HG02610 (cell line): Measurements from ENCODE around the gene BRME1.

Experiments used
- ATAC-seq: cut with Tn5 transposase; IDR thresholded peaks from one replicate; pipeline ENCODE4 v1.9.1; 2021; ENCODE audit warnings: mild to moderate bottlenecking, moderate library complexity; ENCODE audit not compliant: unreplicated experiment

Gene BRME1

DNA sequence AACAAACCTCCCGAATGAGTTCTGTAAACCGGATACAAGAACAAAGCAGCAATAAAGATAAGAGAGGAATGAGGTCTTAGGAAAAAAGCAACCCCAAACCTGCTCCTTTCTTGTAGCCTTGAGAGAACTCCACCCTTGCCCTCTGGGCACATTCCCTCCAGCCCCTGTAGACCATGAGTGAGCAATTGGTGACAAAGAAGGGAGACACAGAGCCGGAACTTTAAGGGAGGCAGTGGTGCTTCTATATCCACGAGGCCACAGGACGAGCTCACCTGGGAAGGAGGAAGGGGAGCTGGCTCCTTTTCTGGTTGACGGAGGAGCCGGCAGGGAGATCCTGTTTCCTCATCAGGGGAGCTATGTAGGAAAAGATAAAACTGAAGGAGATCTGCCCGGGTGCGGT, 13.0 kb downstream of the BRME1 start:
- ATAC-seq = no peak

DNA sequence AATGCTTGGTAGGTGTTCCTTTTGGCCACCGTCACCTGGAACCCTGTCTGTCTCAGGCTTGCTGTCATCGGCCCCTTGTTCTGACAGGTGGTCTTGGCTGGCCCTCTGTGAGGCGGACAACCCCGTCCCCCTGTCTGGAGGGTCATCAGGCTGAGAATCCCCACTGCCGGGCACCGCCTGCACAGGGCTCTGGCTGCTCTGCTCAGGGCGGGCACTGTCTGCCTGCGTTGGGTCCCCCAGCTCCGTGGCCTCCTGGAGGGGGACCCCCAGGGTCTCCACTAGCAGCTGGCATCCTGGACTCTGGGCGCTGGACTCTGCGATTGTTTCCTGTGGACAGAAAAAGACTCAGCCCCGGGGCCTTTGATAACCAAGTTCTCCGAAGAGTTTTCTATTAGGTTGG, 15.8 kb downstream of the BRME1 start:
- no peak for ATAC-seq

GRCh38 chr19:13888281-13888680, 17.6 kb downstream of the BRME1 start:
- no peak for ATAC-seq

GRCh38 chr19:13887517-13887916, 18.4 kb downstream of the BRME1 start:
- ATAC-seq = no peak

DNA sequence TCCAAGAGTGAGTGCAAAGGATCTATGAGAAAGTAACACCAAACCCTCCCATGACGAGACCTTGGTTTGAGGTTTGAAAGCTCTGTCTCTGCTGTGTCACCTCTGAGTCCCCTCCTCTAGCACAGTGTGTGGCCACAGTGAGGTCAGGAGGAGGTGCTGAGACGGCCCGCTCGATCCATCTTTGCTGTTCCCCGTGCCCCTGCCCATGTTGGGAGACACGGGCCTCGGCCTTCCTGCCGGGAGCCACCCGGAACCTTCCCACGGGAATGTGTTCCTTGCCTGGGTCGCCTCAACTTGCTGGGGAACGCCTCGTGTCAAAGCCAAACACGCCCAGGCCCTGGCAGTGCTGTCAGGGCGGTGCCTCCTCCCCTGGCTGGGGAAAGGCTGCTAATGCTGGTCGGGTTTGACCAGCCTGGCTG, 18.9 kb downstream of the BRME1 start:
- no peak for ATAC-seq

DNA sequence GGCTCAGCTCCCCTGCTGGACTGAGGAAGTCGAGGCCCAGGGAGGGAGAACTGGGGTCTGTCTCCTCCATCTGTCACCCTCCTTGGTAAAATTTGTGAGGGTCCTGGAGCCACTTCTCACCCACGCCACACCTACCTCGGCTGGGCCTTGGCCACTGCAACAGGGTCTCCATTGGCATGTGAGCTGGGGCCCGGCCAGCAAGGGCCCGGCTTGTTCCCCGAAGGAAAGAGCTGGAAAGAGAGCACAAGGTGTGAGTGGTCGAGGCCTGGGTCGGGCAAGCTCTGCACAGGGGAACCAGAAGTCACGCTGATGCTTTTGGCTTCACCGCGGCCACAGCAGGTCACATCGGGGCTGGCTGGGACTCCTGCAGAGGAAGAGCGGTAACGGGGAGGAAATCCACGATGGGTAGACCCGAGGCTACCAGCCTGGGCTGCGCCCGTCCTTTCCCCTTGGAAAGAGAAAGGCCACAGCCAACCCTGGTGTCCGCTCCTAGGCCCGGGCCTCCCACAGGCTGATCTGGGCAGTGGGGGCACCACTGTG, 20.0 kb downstream of the BRME1 start:
- ATAC-seq = no peak

GRCh38 chr19:13884726-13885591, 21.0 kb downstream of the BRME1 start:
- ATAC-seq = no peak

DNA sequence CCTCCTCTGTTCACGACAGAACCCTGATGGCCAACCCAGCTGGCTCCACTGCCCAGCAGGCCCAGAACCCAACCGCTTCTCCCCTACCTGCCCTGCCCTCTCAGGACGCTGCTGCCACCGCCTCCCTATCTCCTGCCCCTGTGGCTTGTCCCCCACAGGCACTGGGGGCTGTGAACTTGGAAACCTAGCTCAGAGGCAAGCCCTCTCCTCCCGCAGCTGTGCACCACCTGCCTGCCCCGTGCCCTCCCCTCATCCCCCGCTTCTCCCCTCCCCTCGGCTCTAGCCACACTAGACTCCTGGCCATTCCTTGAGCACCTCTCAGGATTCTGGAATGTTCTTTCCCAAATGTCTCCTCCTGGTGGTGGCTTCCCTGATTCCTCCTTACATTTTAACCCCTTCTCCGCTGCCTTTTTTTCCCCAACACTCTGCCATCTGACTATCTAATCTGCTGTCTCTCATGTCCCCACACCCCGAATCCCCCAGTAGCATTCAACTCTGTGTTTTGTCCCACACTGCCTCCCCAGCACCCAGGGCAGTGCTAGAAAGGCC, 22.3 kb downstream of the BRME1 start:
- no peak for ATAC-seq

- no peak for ATAC-seq
Observed at GRCh38 chr19:13882836-13883235, 23.1 kb downstream of the BRME1 start.

DNA sequence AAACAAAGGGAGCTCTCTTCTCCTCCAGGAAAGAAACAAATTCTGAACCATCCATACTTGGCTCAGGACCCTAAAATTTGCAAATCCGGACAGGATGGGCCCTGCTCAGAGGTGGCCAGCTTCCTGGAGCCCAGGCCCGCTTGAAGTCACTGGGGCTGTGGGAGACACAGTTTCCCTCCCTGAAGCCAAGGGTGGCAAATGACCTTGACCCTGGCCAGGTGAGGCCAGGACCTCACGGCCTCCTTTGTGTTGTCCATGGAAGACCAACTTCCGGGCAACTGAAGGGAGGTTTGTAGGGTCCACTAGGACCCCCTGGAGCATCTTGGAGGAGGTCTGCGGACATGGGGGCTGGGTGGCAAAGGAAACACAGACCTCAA, 23.5 kb downstream of the BRME1 start:
- no peak for ATAC-seq

DNA sequence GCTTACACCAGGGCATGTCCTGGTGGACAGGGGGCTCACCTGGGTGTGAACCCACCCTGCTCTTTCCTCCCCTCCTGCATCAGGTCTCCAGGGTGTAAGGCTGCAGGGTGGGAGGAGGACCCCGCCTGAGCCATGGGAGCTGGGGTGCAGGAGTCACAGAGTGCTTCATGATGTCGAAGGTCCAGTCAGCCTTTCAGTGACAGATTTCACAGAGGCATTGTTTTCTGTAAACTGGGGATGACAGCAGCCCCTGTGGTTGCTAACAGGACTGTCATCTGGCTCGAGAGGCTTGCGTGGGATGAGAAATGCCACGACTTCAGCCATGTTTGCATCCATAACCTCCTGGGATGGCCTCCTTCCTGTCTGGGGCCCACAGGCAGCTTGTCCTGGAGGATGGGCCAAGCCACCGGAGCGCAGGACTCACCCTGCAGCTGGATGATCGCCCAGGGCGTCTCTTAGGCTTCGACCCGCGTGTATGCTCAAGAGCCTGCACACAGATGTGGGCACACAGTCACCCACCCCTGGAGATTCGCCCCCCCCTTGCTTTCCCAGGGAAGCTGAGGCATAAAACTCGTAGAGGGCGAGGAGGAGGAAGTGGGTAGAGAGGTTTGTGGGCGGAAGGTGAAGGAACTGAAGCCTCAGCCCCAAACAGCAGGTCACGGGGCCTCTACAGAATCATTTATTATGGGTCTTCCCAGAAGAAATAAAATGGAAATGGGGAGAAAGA, 24.1 kb downstream of the BRME1 start:
- no peak for ATAC-seq

- ATAC-seq = no peak
Observed at GRCh38 chr19:13881251-13881691, 24.6 kb downstream of the BRME1 start.

DNA sequence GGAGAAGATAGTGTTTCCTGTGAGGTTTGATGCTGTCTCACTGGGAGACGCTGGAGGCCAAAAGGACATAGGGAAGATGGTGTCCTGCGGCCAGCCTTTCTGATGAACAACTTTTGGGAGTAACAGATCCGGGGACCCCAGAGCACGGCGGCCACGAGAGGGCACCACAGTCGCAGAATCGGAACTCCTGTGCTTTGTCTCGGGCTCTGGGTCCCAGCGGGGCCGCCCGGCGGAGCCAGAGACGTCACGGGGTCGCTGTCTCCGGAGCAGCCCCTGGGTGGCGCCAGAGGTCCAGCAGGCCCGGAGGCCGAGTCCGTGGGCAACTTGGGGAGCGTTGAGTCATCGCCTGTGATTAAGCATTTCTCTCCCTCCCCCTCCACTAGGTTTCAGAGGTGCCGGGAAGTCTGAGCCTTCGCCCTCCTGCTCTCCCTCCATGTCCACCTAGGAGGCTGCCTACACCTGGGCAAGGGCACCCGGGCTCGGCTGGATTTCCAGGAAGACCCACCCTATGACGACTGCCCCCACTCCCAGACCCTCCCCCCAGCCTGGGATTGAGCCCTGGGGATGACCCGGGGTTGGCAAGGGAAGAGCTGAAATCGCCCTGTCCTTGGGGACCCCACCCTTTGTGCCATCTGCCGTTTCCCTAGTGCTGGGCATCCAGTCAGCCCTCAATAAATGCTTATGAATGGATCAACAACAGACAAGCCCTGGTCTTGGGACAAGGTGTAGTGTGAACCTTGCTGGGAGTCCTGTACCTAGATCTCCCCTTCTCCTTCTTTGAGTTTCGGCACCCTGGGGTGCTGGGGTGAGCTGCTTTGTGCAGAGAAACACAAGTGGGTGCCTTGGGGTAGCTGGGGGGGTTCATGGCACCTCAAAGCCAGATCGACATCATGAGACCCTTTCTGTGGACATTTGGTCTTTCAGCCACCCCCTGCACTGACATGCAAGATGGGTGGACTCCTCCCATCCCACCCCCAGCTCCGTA, 25.6 kb downstream of the BRME1 start:
- peak; percentile 72 for ATAC-seq

DNA sequence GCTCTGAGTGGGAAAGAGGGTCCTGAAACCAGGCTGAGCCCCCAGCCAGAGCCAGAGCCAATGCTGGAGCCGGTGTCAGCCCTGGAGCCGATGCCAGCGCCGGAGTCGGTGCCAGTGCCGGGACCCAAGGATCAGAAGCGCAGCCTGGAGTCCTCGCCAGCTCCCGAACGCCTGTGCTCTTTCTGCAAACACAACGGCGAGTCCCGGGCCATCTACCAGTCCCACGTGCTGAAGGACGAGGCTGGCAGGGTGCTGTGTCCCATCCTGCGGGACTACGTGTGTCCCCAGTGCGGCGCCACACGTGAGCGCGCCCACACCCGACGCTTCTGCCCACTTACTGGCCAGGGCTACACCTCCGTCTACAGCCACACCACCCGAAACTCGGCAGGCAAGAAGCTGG, 28.6 kb downstream of the BRME1 start:
- no peak for ATAC-seq

- no peak for ATAC-seq
Observed at GRCh38 chr19:13876834-13877233, 29.1 kb downstream of the BRME1 start, which contains the start of gene NANOS3. Gene NANOS3, plus strand, starts transcription at chr19:13877134. Its CDS starts 115 bp downstream, at chr19:13877249.

DNA sequence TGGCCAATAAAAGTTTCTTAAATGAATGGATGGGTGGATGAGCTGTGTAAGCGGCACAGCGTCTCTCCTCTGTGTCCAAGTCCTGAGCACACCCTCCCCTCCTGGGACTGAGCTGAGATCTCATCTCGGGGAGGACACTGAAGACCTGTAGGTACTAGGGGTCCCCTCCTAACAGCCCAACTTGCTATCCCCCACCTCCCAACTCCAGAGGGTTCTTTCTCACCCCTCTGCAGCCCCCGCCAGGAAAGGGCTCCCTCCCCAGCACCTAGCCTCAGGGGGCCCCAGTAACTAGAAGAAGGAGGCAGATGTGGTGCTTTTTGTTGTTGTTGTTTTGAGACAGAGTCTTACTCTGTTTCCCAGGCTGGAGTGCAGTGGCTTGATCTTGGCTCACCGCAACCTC, 30.1 kb downstream of the BRME1 start:
- ATAC-seq = no peak

DNA sequence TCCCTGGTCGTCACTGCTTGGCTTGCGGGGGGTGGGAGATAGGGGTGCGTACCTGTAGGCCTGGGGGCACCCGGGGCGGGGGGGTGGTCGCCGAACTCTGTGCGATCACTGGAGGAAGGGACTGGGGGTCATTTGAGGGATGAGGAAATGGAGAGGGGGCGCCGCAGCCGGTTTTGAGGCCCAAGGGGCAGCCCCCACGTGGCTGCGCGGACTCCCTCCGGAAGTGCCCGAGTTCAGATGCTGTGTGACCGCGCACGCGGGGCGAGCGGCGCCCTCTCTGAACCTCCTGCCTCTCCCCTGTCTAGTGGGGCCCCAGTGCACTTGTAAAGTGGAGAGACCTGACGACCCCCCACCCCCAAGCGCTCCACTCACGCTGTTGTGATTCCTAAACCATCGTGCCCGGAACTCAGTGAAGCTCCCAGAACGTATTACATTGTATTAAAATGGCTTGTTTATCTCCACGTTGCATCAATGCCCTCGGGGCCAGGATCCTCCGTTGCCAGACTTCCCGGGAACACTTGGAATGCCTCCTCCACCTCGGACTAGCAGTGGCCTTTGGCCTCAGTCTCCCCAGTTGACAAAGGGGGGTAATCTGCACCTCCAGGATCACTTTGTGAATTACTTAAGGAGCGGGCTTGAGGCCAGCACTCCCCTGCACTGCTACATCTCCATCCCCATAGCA, 31.9 kb downstream of the BRME1 start:
- ATAC-seq = no peak

GRCh38 chr19:13872695-13873389, 33.1 kb downstream of the BRME1 start:
- no peak for ATAC-seq

GRCh38 chr19:13872339-13872694, 33.6 kb downstream of the BRME1 start:
- ATAC-seq = no peak
